Non-pigmented ciliary epithelial cell (primary cell): ENCODE results near the gene PLEKHA7.
A peak's percentile ranks its signal among the peaks of the same experiment; 100 is the strongest.
"Not testable (repeated sequence)": the region's sequence is repeated elsewhere in the genome, so short reads cannot be mapped to it uniquely, and the experiment has no call there.

ENCODE experiments used
- DNase-seq: peaks from one replicate; pipeline ENCODE4 v3.0.0-alpha.2; 2010; ENCODE audit warnings: low read depth

Gene PLEKHA7

DNA sequence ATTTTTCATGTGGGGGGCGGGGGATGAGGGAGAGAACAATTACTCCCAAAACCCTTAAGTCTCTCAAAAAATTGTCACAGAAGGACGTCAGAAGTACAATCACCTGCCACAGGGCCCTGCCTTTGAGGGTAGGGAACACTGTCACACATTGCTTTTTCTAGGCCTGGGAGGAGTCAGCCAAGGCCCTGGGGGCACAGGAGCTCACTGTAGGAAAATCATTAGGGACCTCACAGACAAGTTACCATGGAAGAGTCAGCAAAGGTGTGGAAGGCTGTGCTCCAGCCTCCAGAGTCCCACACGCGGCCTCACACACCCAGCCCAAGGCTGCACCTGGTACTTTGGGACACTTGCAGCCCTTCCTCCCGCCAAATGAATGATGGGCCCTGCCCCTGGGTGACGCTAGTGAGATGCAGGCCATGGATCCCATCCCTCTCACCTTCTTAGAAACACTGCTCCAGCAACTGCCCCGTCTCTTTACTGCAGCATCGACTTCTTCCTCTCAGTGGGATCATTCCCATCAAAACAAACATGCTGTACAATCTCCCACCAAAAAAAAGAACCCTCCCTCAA lies 3.3 kb downstream of the PLEKHA7 start:
- no peak for DNase-seq

- no peak for DNase-seq
These were observed 6.1 kb downstream of the PLEKHA7 start for GRCh38 chr11:17008099-17008498.

DNA sequence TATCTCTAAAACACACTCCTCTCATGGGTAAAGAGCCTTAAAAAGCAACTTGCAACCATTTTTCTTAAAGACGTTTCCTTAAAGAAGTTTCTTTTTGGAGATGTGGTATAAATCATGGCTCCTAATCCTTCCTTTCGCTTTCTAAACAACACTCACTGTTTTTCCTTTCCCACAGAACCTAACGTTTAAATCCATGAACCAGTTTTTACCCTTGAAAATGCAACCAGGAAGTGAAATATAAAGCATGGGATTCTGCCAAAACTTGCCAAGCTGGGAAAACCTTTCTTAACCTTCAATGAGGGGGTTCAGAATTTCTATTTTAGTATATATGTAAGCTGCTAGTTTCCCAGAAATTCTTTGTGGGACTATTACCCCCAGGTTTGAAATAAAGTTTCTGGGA lies 8.6 kb downstream of the PLEKHA7 start:
- no peak for DNase-seq

DNA sequence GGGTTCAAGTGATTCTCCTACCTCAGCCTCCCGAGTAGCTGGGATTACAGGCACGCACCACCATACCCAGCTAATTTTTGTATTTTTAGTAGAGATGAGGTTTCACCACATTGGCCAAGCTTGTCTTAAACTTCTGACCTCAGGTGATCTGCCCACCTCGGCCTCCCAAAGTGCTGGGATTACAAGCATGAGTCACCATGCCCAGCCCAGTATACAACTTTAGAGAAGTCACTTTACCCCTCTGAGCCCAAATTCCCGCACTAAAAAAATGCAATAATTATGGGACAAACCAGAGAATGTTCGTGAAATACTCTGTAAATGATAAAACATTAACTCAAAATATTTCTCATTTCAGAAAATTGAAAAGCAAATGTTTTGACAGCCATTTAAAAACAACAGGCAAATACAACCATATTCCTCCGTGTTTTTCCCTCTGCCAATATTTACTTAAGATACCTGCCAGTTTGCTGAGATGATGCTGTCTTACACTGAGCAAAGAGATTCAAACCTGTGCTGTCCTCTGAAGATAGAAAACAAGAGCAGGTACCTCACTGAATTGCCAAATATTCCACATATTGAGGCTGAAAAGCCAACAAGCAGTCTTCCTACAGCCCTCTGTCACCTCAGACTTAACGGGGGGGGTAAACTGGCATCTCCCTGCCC lies 9.6 kb downstream of the PLEKHA7 start:
- no peak for DNase-seq

DNA sequence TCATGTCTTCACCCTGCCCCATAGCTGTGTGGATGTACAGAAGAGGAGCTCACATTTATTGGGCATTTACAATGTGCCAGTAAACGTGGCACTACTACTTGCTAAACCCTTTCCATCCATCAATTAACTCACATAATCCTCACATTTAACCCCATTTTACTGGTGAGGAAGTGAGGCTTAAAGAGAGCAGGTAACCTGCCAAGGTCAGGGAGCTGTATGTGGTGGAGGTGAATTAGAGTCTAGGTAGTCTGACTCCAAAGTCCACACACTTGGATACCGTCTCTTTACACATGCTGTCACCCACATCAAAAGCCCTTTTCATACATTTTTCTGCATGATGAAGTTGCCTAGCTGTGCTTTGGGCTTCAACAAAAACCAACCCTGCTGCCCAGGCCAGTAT lies 10.8 kb downstream of the PLEKHA7 start:
- DNase-seq = no peak

DNA sequence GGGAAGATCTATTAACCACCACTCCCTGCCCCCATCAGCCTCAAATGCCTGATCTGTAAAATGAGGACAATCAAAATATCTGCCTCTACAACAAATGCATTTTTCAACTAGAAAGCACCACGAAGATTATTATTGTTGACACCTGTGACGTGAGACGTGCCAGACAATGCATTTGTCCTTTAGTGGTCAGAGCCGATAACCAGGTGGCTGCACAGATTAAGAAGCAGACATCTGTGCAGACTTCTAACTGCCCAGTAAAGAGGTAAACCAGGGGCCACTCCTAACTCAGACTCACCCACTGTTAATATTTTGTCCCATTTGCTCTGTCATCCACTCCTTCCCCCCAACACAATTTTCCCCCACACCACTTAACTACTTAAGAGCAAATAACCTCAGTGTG lies 11.7 kb downstream of the PLEKHA7 start:
- DNase-seq = no peak

DNA sequence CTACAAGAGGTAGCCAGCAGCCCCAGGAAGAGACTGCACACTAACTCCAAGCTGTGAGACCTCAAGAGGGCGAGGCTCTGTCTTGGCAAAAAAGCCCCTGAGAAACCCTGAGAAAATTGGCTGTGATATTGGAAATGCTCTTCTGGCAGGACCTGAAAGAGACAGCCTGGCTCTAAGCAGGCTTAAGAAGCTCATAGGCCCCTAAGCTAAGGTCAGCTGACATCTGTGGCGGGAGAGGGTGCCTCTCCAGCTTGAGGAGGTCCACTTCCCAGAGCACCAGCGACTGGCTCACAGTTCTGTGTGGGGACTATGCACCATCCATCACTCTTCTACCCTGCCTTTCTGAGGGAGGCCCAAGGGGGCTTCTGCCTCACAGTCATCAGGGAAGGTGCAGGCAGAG lies 12.4 kb downstream of the PLEKHA7 start:
- DNase-seq = no peak

DNA sequence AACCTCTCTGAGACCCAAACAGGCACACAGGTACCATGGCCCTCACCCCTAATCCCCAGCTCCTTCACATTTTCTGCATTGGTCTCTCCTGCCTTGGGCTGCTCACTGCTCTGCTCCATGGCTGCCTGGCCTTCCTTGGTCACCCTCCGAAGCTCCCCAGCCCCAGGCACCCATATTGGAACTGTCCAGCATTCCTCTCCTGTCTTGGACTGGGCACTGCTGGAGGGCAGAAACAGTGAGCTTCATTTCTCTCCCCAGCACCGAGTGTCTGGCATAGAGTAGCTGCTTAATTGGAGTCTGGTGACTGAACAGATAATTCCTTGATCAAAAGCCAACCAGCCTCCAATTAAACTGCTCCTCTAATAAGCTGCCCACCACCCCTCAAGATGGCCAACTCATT lies 13.2 kb downstream of the PLEKHA7 start:
- no peak for DNase-seq

DNA sequence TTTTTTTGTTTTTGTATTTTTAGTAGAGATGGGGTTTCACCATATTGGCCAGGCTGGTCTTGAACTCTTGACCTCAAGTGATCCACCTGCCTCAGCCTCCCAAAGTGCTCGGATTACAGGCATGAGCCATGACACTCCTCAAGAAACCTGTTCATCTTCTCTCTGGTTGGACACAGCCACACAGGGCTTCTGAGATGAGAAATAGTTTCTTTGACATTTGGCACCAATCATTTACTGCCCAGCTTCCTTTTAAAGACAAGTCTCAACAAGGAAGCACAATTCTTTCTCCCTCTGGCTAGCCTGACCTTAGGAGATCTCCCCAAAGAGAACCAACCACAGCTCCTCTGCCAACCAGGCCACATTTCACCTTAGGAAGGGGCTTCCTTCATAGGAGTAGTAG lies 14.0 kb downstream of the PLEKHA7 start:
- not testable (repeated sequence) for DNase-seq

DNA sequence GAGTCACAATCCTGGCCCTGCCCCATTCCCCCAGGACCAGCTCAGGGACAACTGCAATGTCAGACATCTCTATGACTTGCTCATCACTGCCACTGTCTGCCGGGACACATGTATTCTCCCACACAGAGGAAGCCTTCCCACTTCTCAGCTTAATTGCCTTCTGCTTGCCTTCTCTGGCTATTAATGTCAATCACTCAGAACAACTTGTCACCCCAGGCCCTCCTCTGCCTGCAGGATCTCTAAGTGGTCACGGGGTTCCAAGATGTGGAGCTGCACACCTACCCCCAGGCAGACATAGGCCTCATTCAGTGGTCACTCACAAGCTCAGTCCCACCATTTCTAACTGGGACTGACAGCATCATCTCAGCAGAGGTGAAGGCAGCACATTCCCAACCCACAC lies 15.1 kb downstream of the PLEKHA7 start:
- no peak for DNase-seq

DNA sequence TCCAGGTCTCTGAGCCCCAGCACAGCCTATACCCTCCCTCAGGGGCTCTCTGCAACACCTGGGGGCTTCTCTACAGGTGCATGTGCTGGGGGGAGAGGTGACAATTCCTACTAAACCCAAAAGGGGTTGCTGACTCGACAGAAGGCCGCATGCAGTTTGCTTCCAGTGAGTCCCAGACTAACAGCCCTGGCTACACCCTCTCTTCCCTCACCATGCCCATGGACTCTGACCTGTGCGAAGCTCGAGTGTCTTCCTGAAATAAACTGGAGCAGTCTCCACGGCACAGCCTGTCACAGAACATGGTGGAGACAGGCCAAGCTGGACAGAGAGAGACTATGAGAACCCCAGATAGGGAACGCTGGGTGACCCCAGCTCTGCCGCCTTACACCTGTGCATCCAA lies 16.6 kb downstream of the PLEKHA7 start:
- no peak for DNase-seq

DNA sequence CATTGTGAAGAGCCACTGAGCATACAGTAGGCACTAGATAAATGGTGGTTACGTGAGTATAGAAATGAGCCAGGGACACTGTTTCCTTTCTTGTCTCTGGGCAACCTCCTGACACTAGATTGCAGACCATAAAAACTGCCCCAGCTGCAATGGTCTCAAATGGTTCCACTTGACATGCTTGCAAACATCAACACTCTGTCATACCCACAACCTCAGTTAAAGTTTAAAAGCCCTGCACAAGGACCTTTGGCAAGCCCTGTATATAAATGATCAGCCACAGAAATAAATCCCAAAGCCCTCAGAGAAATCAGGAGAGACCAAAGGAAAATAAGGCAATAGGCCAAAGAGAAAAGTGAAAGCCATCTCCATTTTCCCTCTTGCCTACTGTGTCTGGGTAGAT lies 20.7 kb downstream of the PLEKHA7 start:
- DNase-seq = no peak

DNA sequence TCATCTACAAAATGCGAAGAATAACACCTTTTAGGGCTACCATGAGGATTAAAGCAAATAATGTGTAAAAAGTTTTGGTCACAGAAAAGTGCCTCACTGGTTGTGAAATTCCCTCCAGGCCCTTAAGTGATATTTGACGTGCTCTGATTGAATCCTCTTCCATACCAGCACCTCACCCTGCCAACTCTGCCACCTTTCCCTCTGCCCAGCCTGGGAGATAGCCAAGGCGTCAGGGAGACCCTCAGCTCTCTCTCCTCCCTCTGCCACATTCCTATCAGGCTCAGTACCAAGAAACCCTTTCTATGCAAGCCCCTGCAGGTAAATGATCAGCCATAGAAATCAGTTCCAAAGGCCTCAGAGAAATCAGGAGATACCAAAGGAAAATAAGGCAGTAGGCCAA lies 21.4 kb downstream of the PLEKHA7 start:
- no peak for DNase-seq

DNA sequence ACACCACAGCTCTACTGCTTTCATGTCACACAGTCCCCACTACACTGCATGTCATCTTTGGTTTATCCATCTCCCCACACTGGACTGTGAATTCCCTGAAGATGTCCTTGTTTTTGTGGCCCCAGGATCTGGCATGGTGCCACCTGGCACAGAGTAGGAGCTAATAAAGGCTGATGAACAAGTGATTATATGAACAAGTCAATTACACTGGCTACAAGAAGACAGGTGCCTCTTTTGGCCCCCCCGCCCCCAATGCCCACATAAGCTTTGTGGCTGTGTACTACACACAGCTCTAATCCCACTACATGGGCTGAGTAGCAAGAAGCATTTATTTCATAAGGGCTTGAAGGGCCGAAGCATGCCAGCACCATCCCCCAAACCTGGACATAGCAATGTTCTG lies 24.7 kb downstream of the PLEKHA7 start:
- DNase-seq = no peak

DNA sequence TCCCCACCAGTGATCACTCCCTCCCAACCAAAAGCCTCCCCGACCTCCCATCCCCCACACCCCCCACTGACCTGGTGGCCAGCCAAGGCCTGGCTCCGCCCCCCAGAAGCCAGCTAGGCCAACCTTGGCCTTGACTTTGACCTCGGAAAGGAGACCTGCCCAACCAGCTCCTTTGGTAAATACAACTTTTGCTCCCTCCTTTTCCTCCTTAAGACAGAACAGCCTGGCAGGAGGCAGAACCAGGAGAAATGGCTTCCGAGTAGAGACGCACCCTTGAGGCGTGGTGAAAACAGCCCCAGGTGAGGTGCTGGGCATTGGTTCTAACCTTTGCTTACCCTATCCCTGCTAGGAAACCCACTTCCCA lies 27.0 kb downstream of the PLEKHA7 start:
- DNase-seq = no peak

- no peak for DNase-seq
These were observed 27.6 kb downstream of the PLEKHA7 start for GRCh38 chr11:16986434-16987204.

GRCh38 chr11:16985297-16985696 lies 28.9 kb downstream of the PLEKHA7 start:
- no peak for DNase-seq

DNA sequence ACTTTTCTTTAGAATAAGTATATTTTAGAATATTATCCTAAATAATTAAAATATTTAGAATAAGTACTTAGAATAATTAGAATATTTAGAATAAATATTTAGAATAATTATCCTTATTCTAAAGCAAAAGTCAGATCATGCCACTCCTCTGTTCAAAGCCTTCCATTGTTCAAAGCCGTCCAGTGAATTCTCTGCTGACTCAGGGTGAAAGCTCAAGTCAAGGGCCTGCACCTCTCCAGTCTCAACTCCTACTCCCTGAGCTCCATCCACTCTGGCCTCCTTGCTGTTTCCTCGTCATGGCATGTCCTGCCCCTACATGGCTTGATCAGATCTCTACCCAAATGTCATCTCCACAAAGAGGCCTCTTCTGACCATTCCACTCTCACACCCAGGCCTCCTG lies 30.0 kb downstream of the PLEKHA7 start:
- no peak for DNase-seq

- DNase-seq = no peak
These were observed 31.4 kb downstream of the PLEKHA7 start for GRCh38 chr11:16982809-16983208.

- no peak for DNase-seq
These were observed 31.9 kb downstream of the PLEKHA7 start for GRCh38 chr11:16982256-16982671.

DNA sequence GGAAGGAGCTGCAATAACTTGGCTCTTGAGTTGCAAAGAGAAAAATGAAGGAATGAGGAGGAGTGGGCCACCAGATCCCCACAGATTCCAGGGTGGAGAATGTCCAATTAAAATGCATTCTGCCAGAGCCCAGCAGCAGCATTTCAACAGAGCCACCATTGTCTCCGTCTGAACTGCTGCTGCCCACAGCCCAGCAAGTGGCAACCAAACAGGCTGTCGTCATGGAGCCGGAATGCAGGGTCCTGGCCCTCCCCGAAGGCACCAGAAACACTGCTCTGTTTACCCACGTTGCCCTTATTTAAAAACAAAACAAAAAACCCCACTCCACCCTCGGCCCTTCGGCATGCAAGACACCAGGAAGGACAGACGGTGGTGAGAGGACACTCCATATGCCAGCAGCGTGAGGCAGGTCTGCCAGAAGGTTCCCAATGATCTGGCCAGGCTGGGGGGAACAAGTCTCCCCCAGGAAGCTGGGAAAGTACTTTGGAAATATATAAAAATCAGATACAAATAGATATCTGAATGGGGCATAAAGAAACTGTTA lies 32.5 kb downstream of the PLEKHA7 start:
- DNase-seq = peak; percentile 23

GRCh38 chr11:16979703-16980622 lies 34.3 kb downstream of the PLEKHA7 start:
- DNase-seq = no peak
